HEK293 (cell line): ENCODE measurements around the gene C1orf74.

Experiments used
- CTCF ChIA-PET: fragments of 350-600 bp; formaldehyde crosslinking; extraction: SDS; loops from one replicate; lab custom pipeline; 2021; ENCODE audit warnings: antibody characterized with exemption; lab: Yijun Ruan, JAX
- POLR2A ChIA-PET: fragments of 300-600 bp; formaldehyde crosslinking; extraction: SDS; loops from one replicate; lab custom pipeline; 2020; ENCODE audit warnings: antibody characterized with exemption, inconsistent platforms; lab: Yijun Ruan, JAX
- H3K27ac ChIP-seq: fragments of 200-500 bp; sonication (Bioruptor generic); 2 replicates; pipeline ENCODE4 v1.5.1; 2014; ENCODE audit warnings: low read depth, low read length, control low read depth, inconsistent platforms; ENCODE audit errors: extremely low read depth
- H3K36me3 ChIP-seq, 2 experiments: fragments of 200-500 bp in 1 of 2; sonication (Bioruptor generic) in 1 of 2; 1 replicate in 1 of 2; 2 replicates in 1 of 2; pipeline ENCODE4 v1.5.1; 2014 to 2017; ENCODE audit warnings: inconsistent platforms in 2 of 2, low read length in 2 of 2; ENCODE audit not compliant: control insufficient read depth in 2 of 2, insufficient read depth in 1 of 2
- H3K4me1 ChIP-seq: fragments of 200-500 bp; sonication (Bioruptor generic); 2 replicates; pipeline ENCODE4 v1.5.1; 2014; ENCODE audit warnings: mild to moderate bottlenecking, low read length, inconsistent platforms; ENCODE audit not compliant: control insufficient read depth, insufficient read depth
- H3K4me3 ChIP-seq: 2 replicates; pipeline ENCODE4 v1.5.1; 2011; ENCODE audit warnings: low read depth, mild to moderate bottlenecking, control low read depth, low read length, moderate library complexity
- H3K9me3 ChIP-seq: fragments of 200-500 bp; sonication (Bioruptor generic); 2 replicates; pipeline ENCODE4 v1.5.1; 2014; ENCODE audit warnings: low read depth, low read length, inconsistent platforms; ENCODE audit not compliant: control insufficient read depth, insufficient read depth
- ATF2 ChIP-seq: fragments of 450-650 bp; formaldehyde crosslinking; IDR thresholded peaks from 2 replicates; pipeline ENCODE4 v1.5.1; 2016; ENCODE audit warnings: missing biosample characterization, missing genetic modification characterization, low read depth
- CTCF ChIP-seq: fragments of 450-650 bp; formaldehyde crosslinking; IDR thresholded peaks from 2 replicates; pipeline ENCODE4 v1.5.1; 2016; ENCODE audit warnings: missing biosample characterization, missing genetic modification characterization
- EGR2 ChIP-seq: fragments of 450-650 bp; formaldehyde crosslinking; IDR thresholded peaks from 2 replicates; pipeline ENCODE4 v1.5.1; 2016; ENCODE audit warnings: low read depth, missing biosample characterization, missing genetic modification characterization
- GLIS1 ChIP-seq: fragments of 450-650 bp; formaldehyde crosslinking; IDR thresholded peaks from 2 replicates; pipeline ENCODE4 v1.5.1; 2016; ENCODE audit warnings: missing biosample characterization, missing genetic modification characterization
- HOXA7 ChIP-seq: sonication (generic); formaldehyde crosslinking; IDR thresholded peaks from 2 replicates; pipeline ENCODE4 v1.8.1; 2022; ENCODE audit warnings: missing genetic modification reagents, borderline replicate concordance
- KLF16 ChIP-seq: fragments of 450-650 bp; formaldehyde crosslinking; IDR thresholded peaks from 2 replicates; pipeline ENCODE4 v1.5.1; 2017; ENCODE audit warnings: missing biosample characterization, missing genetic modification characterization
- PATZ1 ChIP-seq: fragments of 450-650 bp; formaldehyde crosslinking; IDR thresholded peaks from 2 replicates; pipeline ENCODE4 v1.5.1; 2016; ENCODE audit warnings: missing biosample characterization, missing genetic modification characterization
- REPIN1 ChIP-seq: fragments of 450-650 bp; formaldehyde crosslinking; IDR thresholded peaks from 2 replicates; pipeline ENCODE4 v1.5.1; 2017; ENCODE audit warnings: missing biosample characterization, missing genetic modification characterization, low read depth
- SCRT2 ChIP-seq: fragments of 450-650 bp; formaldehyde crosslinking; IDR thresholded peaks from 2 replicates; pipeline ENCODE4 v1.5.1; 2016; ENCODE audit warnings: missing biosample characterization, missing genetic modification characterization
- SP2 ChIP-seq: fragments of 450-650 bp; formaldehyde crosslinking; IDR thresholded peaks from 2 replicates; pipeline ENCODE4 v1.5.1; 2016; ENCODE audit warnings: missing biosample characterization, missing genetic modification characterization
- TRIM28 ChIP-seq: IDR thresholded peaks from 2 replicates; pipeline ENCODE4 v1.6.1; 2011; ENCODE audit warnings: low read length, control low read depth, borderline replicate concordance
- WT1 ChIP-seq: fragments of 450-650 bp; formaldehyde crosslinking; IDR thresholded peaks from 2 replicates; pipeline ENCODE4 v1.5.1; 2016; ENCODE audit warnings: missing biosample characterization, missing genetic modification characterization
- YY2 ChIP-seq: fragments of 450-650 bp; formaldehyde crosslinking; IDR thresholded peaks from 2 replicates; pipeline ENCODE4 v1.5.1; 2016; ENCODE audit warnings: missing biosample characterization, missing genetic modification characterization
- ZNF10 ChIP-seq: fragments of 450-650 bp; formaldehyde crosslinking; IDR thresholded peaks from 2 replicates; pipeline ENCODE4 v1.5.1; 2017; ENCODE audit warnings: missing biosample characterization, missing genetic modification characterization
- ZNF324 ChIP-seq: fragments of 450-650 bp; formaldehyde crosslinking; IDR thresholded peaks from 2 replicates; pipeline ENCODE4 v1.5.1; 2016; ENCODE audit warnings: missing biosample characterization, missing genetic modification characterization
- ZNF341 ChIP-seq: fragments of 450-650 bp; formaldehyde crosslinking; IDR thresholded peaks from 2 replicates; pipeline ENCODE4; 2016; ENCODE audit warnings: low read depth, missing biosample characterization, missing genetic modification characterization
- ZNF366 ChIP-seq: fragments of 450-650 bp; formaldehyde crosslinking; conservative IDR thresholded peaks from 2 replicates; pipeline ENCODE4 v1.5.1; 2016; ENCODE audit warnings: missing biosample characterization, missing genetic modification characterization
- ZNF391 ChIP-seq: fragments of 450-650 bp; formaldehyde crosslinking; IDR thresholded peaks from 2 replicates; pipeline ENCODE4 v1.5.1; 2016; ENCODE audit warnings: low read depth, missing biosample characterization, missing genetic modification characterization, borderline replicate concordance
- ZNF426 ChIP-seq: fragments of 450-650 bp; formaldehyde crosslinking; IDR thresholded peaks from 2 replicates; pipeline ENCODE4 v1.5.1; 2017; ENCODE audit warnings: missing biosample characterization, missing genetic modification characterization, mild to moderate bottlenecking, inconsistent platforms, moderate library complexity
- ZNF513 ChIP-seq: fragments of 450-650 bp; IDR thresholded peaks from 2 replicates; pipeline ENCODE4 v1.5.1; 2018; ENCODE audit warnings: missing biosample characterization, missing genetic modification characterization
- ZNF544 ChIP-seq: fragments of 450-650 bp; formaldehyde crosslinking; IDR thresholded peaks from 2 replicates; pipeline ENCODE4 v1.5.0; 2017; ENCODE audit warnings: missing biosample characterization, missing genetic modification characterization
- ZNF549 ChIP-seq: fragments of 450-650 bp; IDR thresholded peaks from 2 replicates; pipeline ENCODE4 v1.5.1; 2018; ENCODE audit warnings: missing biosample characterization, missing genetic modification characterization, mild to moderate bottlenecking, inconsistent platforms, moderate library complexity
- ZNF600 ChIP-seq: fragments of 450-650 bp; formaldehyde crosslinking; IDR thresholded peaks from 2 replicates; pipeline ENCODE4 v1.5.1; 2016; ENCODE audit warnings: missing biosample characterization, missing genetic modification characterization
- ZNF610 ChIP-seq: fragments of 450-650 bp; formaldehyde crosslinking; IDR thresholded peaks from 2 replicates; pipeline ENCODE4 v1.5.1; 2016; ENCODE audit warnings: missing biosample characterization, missing genetic modification characterization, borderline replicate concordance
- ZNF624 ChIP-seq: fragments of 450-650 bp; formaldehyde crosslinking; IDR thresholded peaks from 2 replicates; pipeline ENCODE4 v1.5.1; 2017; ENCODE audit warnings: missing biosample characterization, missing genetic modification characterization
- ZNF704 ChIP-seq: fragments of 450-650 bp; formaldehyde crosslinking; IDR thresholded peaks from 2 replicates; pipeline ENCODE4 v1.5.1; 2016; ENCODE audit warnings: missing biosample characterization, missing genetic modification characterization
- ZNF747 ChIP-seq: fragments of 450-650 bp; formaldehyde crosslinking; IDR thresholded peaks from 2 replicates; pipeline ENCODE4 v1.5.1; 2016; ENCODE audit warnings: missing biosample characterization, missing genetic modification characterization
- ZNF792 ChIP-seq: fragments of 450-650 bp; formaldehyde crosslinking; IDR thresholded peaks from 2 replicates; pipeline ENCODE4 v1.5.1; 2016; ENCODE audit warnings: missing biosample characterization, missing genetic modification characterization

The C1orf74 gene

GRCh38 chr1:209784265-209785169, at the start of gene C1orf74:
Gene C1orf74, minus strand, starts transcription at chr1:209784559. Its CDS starts 925 bp downstream, at chr1:209783634.
- POLR2A ChIA-PET = interaction anchor here (0.8 to 1.8 kb wide), 14 partner anchors 9 to 215 kb away, joined by 3 to 15 read pairs (median 8); partner anchors contain the start of genes CAMK1G, IRF6 and UTP25
- TF ChIP-seq PATZ1 (peak; percentile 85), TRIM28 (peak; percentile 66; the same call in 1 of the 2 replicates), ZNF10 (tag by site-specific recombination) (no peak), ZNF600 (tag by site-specific recombination) (peak; percentile 57; the same call in 1 of the 2 replicates), WT1 (tag by site-specific recombination) (peak; percentile 31; the same call in 1 of the 2 replicates), ZNF426 (tag by site-specific recombination) (no peak), HOXA7 (CRISPR knock-in tag) (no peak), SCRT2 (peak; percentile 53), EGR2 (tag by site-specific recombination) (no peak), REPIN1 (tag by site-specific recombination) (no peak), ZNF704 (tag by site-specific recombination) (no peak), ATF2 (peak; percentile 100), GLIS1 (no peak), ZNF747 (tag by site-specific recombination) (no peak), ZNF341 (tag by site-specific recombination) (peak; percentile 60), CTCF (tag by site-specific recombination) (0 out of 2 replicates have a peak, but pooled peaks have one; percentile 17), ZNF366 (tag by site-specific recombination) (peak; percentile 90), ZNF549 (tag by site-specific recombination) (no peak), ZNF391 (tag by site-specific recombination) (no peak), ZNF624 (tag by site-specific recombination) (no peak), SP2 (tag by site-specific recombination) (peak; percentile 97), ZNF610 (tag by site-specific recombination) (peak; percentile 84), ZNF544 (tag by site-specific recombination) (no peak), YY2 (tag by site-specific recombination) (peak; percentile 49; the same call in 1 of the 2 replicates), KLF16 (peak; percentile 77), ZNF324 (no peak), ZNF513 (tag by site-specific recombination) (no peak), ZNF792 (tag by site-specific recombination) (no peak)

More at GRCh38 chr1:209784265-209785169, at the start of gene C1orf74:
- Histone ChIP-seq H3K27ac (peak within 1 kb of the TSS; percentile 14; the same call in 1 of the 2 replicates), H3K9me3 (no peaks in the 10 kb centered on the region), H3K4me3 (peak within 1 kb of the TSS; percentile 74), H3K4me1 (no peaks in the 10 kb centered on the region), H3K36me3 (peaks cover 0 to 24% of the 10 kb centered on the region in 2 experiments; a peak in 2 of 3 replicates)
- CTCF ChIA-PET = interaction anchor here (0.6 to 2.6 kb wide), 7 partner anchors 10 to 1563 kb away, joined by 3 to 16 read pairs (median 4); no protein-coding TSS in a partner anchor
